ENCODE measurements around the gene TMEM259. TPM values are rescaled to one million over a fixed set of nuclear protein-coding genes. Genes with fewer than 3 reads are reported as not detected.

Gene TMEM259
- total RNA-seq, 2 experiments from 2014 or later: 388 to 390 TPM

DNA sequence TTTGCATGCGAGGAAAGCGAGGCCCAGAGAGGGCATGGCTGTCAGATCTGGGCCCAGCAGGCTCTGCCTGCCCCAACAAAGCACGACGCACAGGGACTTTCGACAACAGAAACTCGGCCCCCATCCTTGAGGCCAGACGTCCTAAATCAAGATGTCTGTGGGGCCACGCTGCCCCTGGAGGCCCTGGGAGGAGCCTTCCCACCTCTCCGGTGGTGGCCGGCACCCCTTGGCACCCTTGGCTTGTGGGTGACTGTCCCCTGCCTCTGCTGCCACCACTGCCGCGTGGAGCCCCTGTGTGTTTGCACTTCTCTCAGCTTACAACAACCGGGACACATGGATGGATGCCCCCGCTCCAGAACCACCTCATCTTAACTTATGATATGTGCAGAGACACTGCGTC, 32.4 kb downstream of the TMEM259 start:
- H3K4me1 Mint-ChIP-seq (ENCODE audit: low read depth): peaks cover 15% of the 10 kb centered on the region
- intact Hi-C loops (cut with DNase I, micrococcal nuclease): no loop called here
- H3K27me3 Mint-ChIP-seq: no peaks in the 10 kb centered on the region
- H3K27ac Mint-ChIP-seq: no peak overlapping the region
- Histone ChIP-seq H3K9me3 (ENCODE audit: control insufficient read depth in 1 of 2, insufficient read depth in 1 of 2, low read length in 2 of 2) (no peaks in the 10 kb centered on the region), H3K4me3 (ENCODE audit: low read length) (no peak overlapping the region), H3K36me3 (ENCODE audit: insufficient read depth, low read length) (peaks cover 48% of the 10 kb centered on the region), H3K4me1 (ENCODE audit: insufficient read depth, low read length) (peaks cover 22% of the 10 kb centered on the region), H3K27ac (ENCODE audit: low read depth in 1 of 2, low read length in 2 of 2) (no peak overlapping the region), H3K27me3 (ENCODE audit: control insufficient read depth in 1 of 2, insufficient read depth in 2 of 2, low read length in 2 of 2) (no peaks in the 10 kb centered on the region)
- peaks cover 31% of the 10 kb centered on the region for H3K36me3 Mint-ChIP-seq (ENCODE audit: low read depth)
- CTCF ChIA-PET: no interaction called here
- no peak overlapping the region for H3K4me3 Mint-ChIP-seq
- H3K9me3 Mint-ChIP-seq: no peaks in the 10 kb centered on the region
- TF ChIP-seq, protein P1, sequence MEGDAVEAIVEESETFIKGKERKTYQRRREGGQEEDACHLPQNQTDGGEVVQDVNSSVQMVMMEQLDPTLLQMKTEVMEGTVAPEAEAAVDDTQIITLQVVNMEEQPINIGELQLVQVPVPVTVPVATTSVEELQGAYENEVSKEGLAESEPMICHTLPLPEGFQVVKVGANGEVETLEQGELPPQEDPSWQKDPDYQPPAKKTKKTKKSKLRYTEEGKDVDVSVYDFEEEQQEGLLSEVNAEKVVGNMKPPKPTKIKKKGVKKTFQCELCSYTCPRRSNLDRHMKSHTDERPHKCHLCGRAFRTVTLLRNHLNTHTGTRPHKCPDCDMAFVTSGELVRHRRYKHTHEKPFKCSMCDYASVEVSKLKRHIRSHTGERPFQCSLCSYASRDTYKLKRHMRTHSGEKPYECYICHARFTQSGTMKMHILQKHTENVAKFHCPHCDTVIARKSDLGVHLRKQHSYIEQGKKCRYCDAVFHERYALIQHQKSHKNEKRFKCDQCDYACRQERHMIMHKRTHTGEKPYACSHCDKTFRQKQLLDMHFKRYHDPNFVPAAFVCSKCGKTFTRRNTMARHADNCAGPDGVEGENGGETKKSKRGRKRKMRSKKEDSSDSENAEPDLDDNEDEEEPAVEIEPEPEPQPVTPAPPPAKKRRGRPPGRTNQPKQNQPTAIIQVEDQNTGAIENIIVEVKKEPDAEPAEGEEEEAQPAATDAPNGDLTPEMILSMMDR (IDR thresholded peaks at IDR 0.05): no peak
- ATAC-seq (ENCODE audit: poor library complexity): no peak
- POLR2A ChIA-PET: no interaction called here
- no peak for DNase-seq

GRCh38 chr19:988081-988480, 32.8 kb downstream of the TMEM259 start:
- peaks cover 45% of the 10 kb centered on the region for H3K36me3 ChIP-seq (ENCODE audit: insufficient read depth, low read length)
- no peak for ATAC-seq (ENCODE audit: poor library complexity)
- H3K9me3 Mint-ChIP-seq: no peaks in the 10 kb centered on the region
- no peak overlapping the region for H3K4me3 ChIP-seq (ENCODE audit: low read length)
- H3K36me3 Mint-ChIP-seq (ENCODE audit: low read depth): peaks cover 27% of the 10 kb centered on the region
- H3K27ac Mint-ChIP-seq: no peak overlapping the region
- TF ChIP-seq, protein P1 (IDR thresholded peaks at IDR 0.05): no peak
- intact Hi-C loops (cut with DNase I, micrococcal nuclease): no loop called here
- H3K27ac ChIP-seq (ENCODE audit: low read depth in 1 of 2, low read length in 2 of 2): no peak overlapping the region
- POLR2A ChIA-PET: interaction anchor here (0.7 kb wide), 1 partner anchor 8 kb away, joined by 3 read pairs; no protein-coding TSS in a partner anchor
- H3K4me3 Mint-ChIP-seq: no peak overlapping the region
- CTCF ChIA-PET: no interaction called here
- peaks cover 26% of the 10 kb centered on the region for H3K4me1 ChIP-seq (ENCODE audit: insufficient read depth, low read length)
- H3K4me1 Mint-ChIP-seq (ENCODE audit: low read depth): peaks cover 15% of the 10 kb centered on the region
- H3K27me3 Mint-ChIP-seq: no peaks in the 10 kb centered on the region
- DNase-seq: no peak
- no peaks in the 10 kb centered on the region for H3K9me3 ChIP-seq (ENCODE audit: control insufficient read depth in 1 of 2, insufficient read depth in 1 of 2, low read length in 2 of 2)
- no peaks in the 10 kb centered on the region for H3K27me3 ChIP-seq (ENCODE audit: control insufficient read depth in 1 of 2, insufficient read depth in 2 of 2, low read length in 2 of 2)

DNA sequence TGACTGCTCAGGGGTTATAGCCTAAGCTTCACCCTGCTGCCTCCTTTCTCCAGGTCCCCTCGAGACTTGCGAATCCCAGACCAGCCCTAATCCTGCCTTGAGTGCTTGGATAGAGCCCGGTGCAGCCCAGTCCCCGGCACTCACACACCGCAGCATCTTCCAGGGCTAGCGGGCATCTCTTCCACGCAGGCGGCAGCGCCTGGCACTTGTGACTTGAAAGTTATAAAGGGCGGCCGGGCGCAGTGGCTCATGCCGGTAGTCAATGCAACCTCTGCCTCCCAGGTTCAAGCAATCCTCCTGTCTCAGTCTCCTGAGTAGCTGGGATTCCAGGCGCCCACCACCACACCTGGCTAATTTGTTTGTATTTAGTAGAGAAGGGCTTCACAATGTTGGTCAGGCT, 34.8 kb downstream of the TMEM259 start:
- H3K4me3 ChIP-seq (ENCODE audit: low read length): no peak overlapping the region
- peak overlapping the region; percentile 94 for H3K4me3 Mint-ChIP-seq
- intact Hi-C loops (cut with DNase I, micrococcal nuclease): no loop called here
- ATAC-seq (ENCODE audit: poor library complexity) (no peak), DNase-seq (no peak)
- H3K27ac ChIP-seq (ENCODE audit: low read depth in 1 of 2, low read length in 2 of 2): no peak overlapping the region
- ChIA-PET CTCF (no interaction called here), POLR2A (no interaction called here)
- no peaks in the 10 kb centered on the region for H3K9me3 ChIP-seq (ENCODE audit: control insufficient read depth in 1 of 2, insufficient read depth in 1 of 2, low read length in 2 of 2)
- no peaks in the 10 kb centered on the region for H3K27me3 ChIP-seq (ENCODE audit: control insufficient read depth in 1 of 2, insufficient read depth in 2 of 2, low read length in 2 of 2)
- no peak overlapping the region for H3K27ac Mint-ChIP-seq
- H3K4me1 ChIP-seq (ENCODE audit: insufficient read depth, low read length): peaks cover 34% of the 10 kb centered on the region
- peaks cover 15% of the 10 kb centered on the region for H3K4me1 Mint-ChIP-seq (ENCODE audit: low read depth)
- H3K27me3 Mint-ChIP-seq: no peaks in the 10 kb centered on the region
- H3K36me3 ChIP-seq (ENCODE audit: insufficient read depth, low read length): peaks cover 33% of the 10 kb centered on the region
- TF ChIP-seq, protein P1 (IDR thresholded peaks at IDR 0.05): no peak
- peaks cover 23% of the 10 kb centered on the region for H3K36me3 Mint-ChIP-seq (ENCODE audit: low read depth)
- H3K9me3 Mint-ChIP-seq: no peaks in the 10 kb centered on the region

Measured in CD4-positive, alpha-beta T cell (primary cell).